Mesodermal cell (in vitro differentiated cells): ENCODE data around the gene ALDH16A1.

Experiments used
- H3K27ac ChIP-seq: 2 replicates; pipeline ENCODE4 v1.7.0; 2013; ENCODE audit warnings: mild to moderate bottlenecking, low read depth, low read length, moderate library complexity; ENCODE audit not compliant: severe bottlenecking
- H3K36me3 ChIP-seq: 2 replicates; pipeline ENCODE4 v1.7.1; 2013; ENCODE audit warnings: mild to moderate bottlenecking, low read length, moderate library complexity; ENCODE audit not compliant: control insufficient read depth, insufficient read depth
- H3K4me1 ChIP-seq: one replicate; pipeline ENCODE4 v1.7.1; 2013; ENCODE audit warnings: mild to moderate bottlenecking, low read length; ENCODE audit not compliant: insufficient read depth, control insufficient read depth, poor library complexity, severe bottlenecking
- H3K4me3 ChIP-seq: 2 replicates; pipeline ENCODE4 v1.7.0; 2013; ENCODE audit warnings: low read length, control low read depth, mild to moderate bottlenecking; ENCODE audit not compliant: insufficient read depth, poor library complexity, severe bottlenecking; ENCODE audit errors: extremely low read depth
- H3K9me3 ChIP-seq: 2 replicates; pipeline ENCODE4 v1.7.1; 2013; ENCODE audit warnings: mild to moderate bottlenecking, low read length, moderate library complexity; ENCODE audit not compliant: control insufficient read depth
- WGBS, 2 experiments: methylation state at CpG; one replicate each; pipeline ENCODE4 v1.1.5; 2013; ENCODE audit warnings: missing lambda C conversion rate in 2 of 2; ENCODE audit not compliant: insufficient coverage in 2 of 2; 5-methylcytosine and 5-hydroxymethylcytosine counted together

Gene ALDH16A1

DNA sequence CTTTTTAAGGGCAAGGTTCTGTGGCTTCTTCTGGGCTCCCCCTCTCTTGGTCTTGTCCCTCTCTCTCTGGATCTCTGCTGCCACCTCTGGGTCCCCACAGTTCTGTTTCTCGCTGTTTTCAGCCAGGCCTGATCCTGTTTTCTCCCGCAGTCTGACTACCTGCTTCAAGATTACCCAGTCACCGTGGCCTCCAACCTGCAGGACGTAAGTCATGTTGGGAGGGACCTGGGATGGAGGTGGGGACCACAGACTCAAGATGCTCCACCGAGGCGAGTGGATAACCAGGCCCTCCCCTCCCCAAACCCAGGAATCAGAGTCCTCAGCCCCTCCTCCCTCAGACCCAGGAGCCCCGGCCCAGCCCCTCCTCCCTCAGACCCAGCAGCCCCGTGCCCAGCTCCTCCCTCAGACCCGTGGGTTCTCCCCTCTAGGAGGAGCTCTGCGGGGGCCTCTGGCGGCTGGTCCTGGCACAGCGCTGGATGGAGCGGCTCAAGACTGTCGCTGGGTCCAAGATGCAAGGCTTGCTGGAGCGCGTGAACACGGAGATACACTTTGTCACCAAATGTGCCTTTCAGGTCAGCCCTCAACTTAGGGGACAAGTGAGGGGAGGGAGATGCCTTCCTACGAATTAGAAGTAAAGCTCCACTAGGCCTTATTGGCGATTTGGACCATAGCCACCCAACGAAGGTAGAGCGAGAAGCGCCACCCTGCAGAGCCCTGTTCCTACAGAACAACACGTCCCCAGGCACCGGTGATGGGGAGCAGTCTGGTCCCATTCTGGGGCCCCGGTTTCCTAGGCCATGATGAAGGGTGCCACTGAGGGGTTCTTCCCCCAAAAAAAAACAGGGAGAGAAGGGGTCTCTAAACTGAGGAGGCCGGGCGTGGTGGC, 23.2 kb downstream of the ALDH16A1 start:
- no peak overlapping the region for H3K4me3 ChIP-seq
- no peaks in the 10 kb centered on the region for H3K9me3 ChIP-seq
- 27 to 46% methylated on average over 11 to 22 of the region's 27 CpGs for WGBS, 2 experiments
- no peak overlapping the region for H3K27ac ChIP-seq
- H3K4me1 ChIP-seq, result peaks cover 8% of the 10 kb centered on the region
- no peaks in the 10 kb centered on the region for H3K36me3 ChIP-seq

DNA sequence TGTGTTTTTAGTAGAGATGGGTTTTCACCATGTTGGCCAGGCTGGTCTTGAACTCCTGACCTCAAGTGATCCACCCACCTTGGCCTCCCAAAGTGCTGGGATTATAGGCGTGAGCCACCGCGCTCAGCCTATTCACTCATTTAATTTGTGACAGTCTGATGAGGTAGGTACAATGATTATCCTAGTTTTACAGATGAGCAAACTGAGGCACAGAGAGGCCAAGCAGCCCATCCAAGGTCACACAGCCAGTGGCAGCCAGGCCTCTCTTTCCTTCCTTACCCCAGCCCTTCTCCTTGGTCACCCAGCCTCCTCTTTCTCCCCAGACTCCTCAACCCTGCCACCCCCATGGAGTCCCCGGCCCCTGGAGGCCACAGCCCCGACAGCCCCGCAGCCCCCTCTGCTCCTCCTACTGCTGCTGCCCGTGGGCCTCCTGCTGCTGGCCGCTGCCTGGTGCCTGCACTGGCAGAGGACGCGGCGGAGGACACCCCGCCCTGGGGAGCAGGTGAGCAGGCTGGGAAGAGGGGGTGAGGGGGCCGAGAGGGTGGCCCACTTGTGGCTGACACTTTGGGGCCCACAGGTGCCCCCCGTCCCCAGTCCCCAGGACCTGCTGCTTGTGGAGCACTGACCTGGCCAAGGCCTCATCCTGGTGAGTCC, 27.1 kb downstream of the ALDH16A1 start:
- H3K4me3 ChIP-seq, result no peak overlapping the region
- 87 to 91% methylated on average over 5 to 12 of the region's 14 CpGs for WGBS, 2 experiments
- H3K4me1 ChIP-seq, result no peaks in the 10 kb centered on the region
- H3K27ac ChIP-seq, result no peak overlapping the region
- no peaks in the 10 kb centered on the region for H3K9me3 ChIP-seq
- no peaks in the 10 kb centered on the region for H3K36me3 ChIP-seq

DNA sequence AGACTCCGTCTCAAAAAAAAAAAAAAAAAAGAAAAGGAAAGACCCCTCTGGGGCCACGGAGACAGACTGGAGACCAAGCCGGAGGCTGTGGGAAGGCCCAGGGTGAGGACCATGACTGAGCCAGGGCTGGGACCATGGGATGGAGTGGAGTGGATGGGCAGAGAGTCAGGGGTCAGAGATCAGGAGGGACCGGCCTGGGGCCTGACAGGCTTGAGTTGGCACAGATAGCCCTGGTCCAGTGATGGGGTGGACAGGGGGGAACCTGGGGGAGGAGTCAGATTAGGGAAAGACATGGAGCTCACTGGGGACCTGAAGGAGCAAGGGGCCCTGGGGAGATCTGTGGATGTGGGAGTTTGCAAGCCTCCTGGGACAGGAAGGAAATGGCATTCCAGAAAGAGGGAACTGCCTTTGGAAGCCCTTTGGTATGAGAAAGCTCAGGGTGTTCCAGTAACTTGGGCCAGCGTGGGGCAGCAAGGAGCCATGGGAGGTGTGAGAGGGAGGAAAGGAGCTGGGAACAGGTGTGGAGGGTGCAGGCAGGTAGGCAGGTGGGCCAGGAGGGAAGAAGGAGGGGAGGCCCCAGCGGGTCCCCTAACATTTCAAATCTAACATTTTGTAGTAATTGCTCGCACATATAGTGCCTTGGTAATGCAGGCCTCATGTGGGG, 28.1 kb downstream of the ALDH16A1 start:
- Histone ChIP-seq H3K4me1 (no peaks in the 10 kb centered on the region), H3K4me3 (no peak overlapping the region), H3K27ac (no peak overlapping the region), H3K36me3 (no peaks in the 10 kb centered on the region), H3K9me3 (no peaks in the 10 kb centered on the region)
- 86 to 95% methylated on average over 3 to 5 of the region's 7 CpGs for WGBS, 2 experiments

DNA sequence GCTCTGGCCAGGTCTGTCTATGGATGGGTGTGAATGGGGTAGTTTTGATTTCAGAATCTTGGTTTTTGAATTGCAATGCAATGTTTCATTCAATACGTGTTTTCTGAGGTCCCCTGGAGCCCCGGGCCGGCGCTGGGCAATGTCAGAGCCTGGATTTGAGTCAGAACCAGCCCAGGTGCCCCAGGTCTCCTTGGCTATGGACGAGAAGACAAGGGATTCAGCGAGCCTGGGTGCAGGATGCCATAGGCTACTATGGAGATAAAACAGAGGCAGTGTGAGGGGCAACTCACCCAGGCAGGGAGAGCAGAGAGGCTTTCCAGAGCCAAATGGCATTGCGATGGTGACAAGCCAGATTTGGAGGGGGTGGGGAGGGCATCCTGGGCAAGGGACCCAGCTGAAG, 33.2 kb downstream of the ALDH16A1 start:
- Histone ChIP-seq H3K36me3 (peaks cover 37% of the 10 kb centered on the region), H3K9me3 (no peaks in the 10 kb centered on the region), H3K27ac (no peak overlapping the region), H3K4me1 (peaks cover 11% of the 10 kb centered on the region), H3K4me3 (no peak overlapping the region)
- 91 to 97% methylated on average over 7 of the region's 7 CpGs for WGBS, 2 experiments

DNA sequence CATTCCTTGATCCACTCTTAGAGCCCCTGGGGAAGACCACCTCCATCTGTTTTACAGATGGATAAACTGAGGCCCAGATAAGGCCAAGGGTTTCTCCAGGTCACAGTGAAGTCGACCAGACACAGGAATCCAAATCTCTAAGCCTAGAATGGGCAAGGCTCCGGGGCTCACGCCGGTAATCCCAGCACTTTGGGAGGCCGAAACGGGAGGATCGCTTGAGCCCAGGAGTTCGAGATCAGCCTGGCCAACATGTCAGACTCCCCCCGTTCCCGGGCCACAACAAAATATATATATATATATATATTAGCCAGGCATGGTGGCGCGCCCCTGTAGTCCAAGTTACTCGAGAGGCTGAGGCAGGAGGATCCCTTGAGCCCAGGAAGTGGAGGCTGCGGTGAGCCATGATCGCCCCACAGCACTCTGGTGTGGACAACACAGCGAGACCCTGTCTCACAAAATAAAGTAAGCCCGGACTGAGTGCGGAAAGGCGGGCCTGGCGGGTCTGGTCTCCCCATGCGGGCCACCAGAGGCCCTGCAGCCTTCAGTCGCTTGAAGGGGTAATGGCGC, 33.8 kb downstream of the ALDH16A1 start:
- Histone ChIP-seq H3K4me3 (no peak overlapping the region), H3K27ac (peak overlapping the region; percentile 49), H3K4me1 (peaks cover 11% of the 10 kb centered on the region), H3K36me3 (peaks cover 42% of the 10 kb centered on the region), H3K9me3 (no peaks in the 10 kb centered on the region)
- 46 to 63% methylated on average over 13 to 19 of the region's 23 CpGs for WGBS, 2 experiments

DNA sequence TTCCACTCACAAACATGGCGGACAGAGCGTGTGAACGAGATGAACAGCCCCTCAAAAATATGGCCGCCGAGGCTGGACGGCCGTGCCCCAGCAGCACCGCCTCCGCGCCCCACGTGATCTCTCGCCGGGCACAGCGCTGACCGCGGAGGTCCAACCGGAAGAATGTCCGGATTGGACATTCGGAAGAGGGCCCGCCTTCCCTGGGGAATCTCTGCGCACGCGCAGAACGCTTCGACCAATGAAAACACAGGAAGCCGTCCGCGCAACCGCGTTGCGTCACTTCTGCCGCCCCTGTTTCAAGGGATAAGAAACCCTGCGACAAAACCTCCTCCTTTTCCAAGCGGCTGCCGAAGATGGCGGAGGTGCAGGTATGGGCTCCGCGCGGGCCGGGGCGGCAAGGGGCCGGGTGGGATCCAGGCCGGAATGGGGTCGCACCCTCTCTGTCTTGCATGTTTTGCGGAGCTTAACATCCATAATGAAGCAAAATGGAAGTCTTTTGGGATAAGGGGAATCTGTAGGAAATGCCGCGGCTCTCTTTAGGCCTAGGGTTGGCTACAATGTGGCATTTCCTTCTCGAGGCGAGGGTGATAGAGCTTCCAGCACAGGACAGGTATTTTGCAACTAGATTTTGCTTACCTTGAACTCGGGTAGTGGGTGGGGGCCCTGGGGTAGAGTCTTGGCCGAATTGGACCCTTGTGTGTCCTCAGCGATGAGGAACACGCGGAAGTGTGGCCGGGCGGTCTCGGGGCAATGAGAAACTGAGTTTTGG, 34.4 kb downstream of the ALDH16A1 start, which contains the start of gene RPL13A:
Gene RPL13A, plus strand, starts transcription at position 332 of the 769 bp plus-strand sequence. Its CDS starts 22 bp downstream, at position 354.
- H3K4me3 ChIP-seq, result peak within 1 kb of the TSS; percentile 100
- H3K9me3 ChIP-seq, result no peaks in the 10 kb centered on the region
- 0 to 1% methylated on average over 53 to 55 of the region's 57 CpGs for WGBS, 2 experiments
- H3K27ac ChIP-seq, result peak within 1 kb of the TSS; percentile 91
- H3K36me3 ChIP-seq, result peaks cover 49% of the 10 kb centered on the region
- H3K4me1 ChIP-seq, result peaks cover 11% of the 10 kb centered on the region

DNA sequence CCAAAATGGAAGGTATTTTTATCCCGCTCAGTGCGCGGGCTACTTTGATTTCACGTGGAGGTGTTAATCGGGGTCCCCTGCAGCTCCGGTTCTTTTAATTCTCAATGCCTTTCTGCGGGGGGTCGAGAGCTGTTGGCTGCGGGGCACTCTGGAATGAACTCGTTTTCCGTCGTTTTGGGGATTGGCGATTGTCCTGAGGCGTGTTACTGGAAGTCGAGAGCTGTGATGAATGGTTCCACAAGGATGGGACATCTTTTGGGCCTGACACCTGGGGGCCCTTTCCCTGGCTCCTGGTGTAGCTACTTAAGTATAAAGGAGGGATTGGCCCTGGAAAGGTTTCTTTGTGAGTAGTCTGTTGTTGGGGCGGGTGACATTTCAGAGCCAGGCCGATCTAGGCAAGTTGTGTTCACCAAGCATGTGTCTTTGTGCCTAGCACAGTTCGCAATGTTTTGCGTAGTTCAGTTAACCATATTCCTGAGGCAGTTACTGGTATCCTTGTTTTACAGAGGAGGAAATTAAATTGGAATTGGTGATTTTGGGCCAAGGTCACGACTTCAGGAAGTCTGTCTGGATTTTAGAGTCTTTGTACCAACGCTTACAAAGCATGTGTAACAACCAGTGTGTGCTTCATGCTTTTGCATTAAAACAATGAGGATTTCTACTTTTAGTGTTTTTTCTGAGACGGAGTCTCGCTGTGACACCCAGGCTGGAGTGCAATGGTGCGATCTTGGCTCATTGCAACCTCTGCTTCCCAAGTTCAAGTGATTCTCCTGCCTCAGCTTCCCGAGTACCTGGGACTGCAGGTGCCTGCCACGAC, 35.2 kb downstream of the ALDH16A1 start:
- Histone ChIP-seq H3K4me1 (peaks cover 11% of the 10 kb centered on the region), H3K4me3 (peak overlapping the region; percentile 100), H3K27ac (peak overlapping the region; percentile 91), H3K9me3 (no peaks in the 10 kb centered on the region), H3K36me3 (peaks cover 56% of the 10 kb centered on the region)
- WGBS, 2 experiments, result 1% methylated on average over 22 to 24 of the region's 26 CpGs

DNA sequence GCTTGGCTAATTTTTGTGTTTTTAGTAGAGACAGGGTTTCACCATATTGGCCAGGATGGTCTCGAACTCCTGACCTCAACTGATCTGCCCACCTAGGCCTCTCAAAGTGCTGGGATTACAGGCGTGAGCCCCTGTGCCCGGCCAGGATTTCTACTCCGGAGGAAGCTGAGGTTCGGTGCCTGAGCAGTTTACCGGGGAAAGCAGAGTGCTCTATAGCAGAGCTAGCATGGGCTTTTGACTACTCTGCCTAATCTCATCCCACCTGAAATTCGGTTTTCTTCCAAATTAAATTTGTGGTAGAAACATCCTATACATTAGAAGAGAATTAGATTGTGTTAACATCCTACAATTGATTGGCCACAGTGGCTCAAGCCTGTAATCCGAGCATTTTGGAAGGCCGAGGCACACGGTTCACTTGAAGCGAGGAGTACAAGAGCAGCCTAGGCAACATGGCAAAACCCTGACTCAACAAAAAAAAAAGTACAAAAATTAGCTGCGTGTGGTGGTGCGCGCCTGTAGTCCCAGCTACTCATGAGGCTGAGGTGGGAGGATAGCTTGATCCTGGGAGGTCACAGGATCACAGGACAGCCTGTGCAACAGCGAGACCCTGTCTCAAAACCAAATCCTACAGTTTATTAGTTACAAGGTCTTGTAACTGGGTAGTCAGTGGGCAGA, 36.0 kb downstream of the ALDH16A1 start:
- Histone ChIP-seq H3K4me3 (peak overlapping the region; percentile 100), H3K4me1 (peaks cover 11% of the 10 kb centered on the region), H3K27ac (peak overlapping the region; percentile 91), H3K9me3 (no peaks in the 10 kb centered on the region), H3K36me3 (peaks cover 56% of the 10 kb centered on the region)
- 15 to 28% methylated on average over 9 to 11 of the region's 15 CpGs for WGBS, 2 experiments

DNA sequence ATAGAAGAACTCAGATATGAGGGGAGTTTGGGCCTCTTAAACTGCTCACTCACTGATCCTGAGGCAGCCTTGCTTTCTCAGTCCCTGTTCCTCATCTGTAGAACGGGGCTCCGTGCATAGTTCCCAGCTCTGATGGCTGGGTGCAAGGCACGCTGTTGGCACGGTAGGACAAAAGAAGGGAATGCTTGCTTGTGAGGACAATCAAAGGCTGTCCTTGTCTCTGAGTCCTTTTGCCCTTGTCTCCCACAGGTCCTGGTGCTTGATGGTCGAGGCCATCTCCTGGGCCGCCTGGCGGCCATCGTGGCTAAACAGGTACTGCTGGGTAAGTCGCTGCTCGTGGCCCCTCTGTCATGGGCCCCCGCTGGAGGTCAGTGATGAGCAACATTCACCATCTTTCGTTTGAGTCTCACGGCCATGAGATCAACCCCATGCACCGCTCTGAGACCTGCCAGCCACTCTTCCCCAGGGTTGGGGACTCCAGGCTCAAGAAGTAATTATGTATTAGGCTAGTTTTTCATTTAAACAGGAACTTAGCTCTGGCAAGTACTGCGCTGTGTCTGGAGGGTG, 36.7 kb downstream of the ALDH16A1 start:
- 86 to 88% methylated on average over 12 to 14 of the region's 15 CpGs for WGBS, 2 experiments
- Histone ChIP-seq H3K9me3 (no peaks in the 10 kb centered on the region), H3K4me1 (peaks cover 11% of the 10 kb centered on the region), H3K4me3 (peak overlapping the region; percentile 100), H3K36me3 (peaks cover 56% of the 10 kb centered on the region), H3K27ac (peak overlapping the region; percentile 91)
